Measurements from ENCODE around the gene CACNB2. TPM values are rescaled to one million over a fixed set of nuclear protein-coding genes. Genes with fewer than 3 reads are reported as not detected.
A peak's percentile ranks its signal among the peaks of the same experiment; 100 is the strongest.

The CACNB2 gene
- total and polyA plus RNA-seq, 10 of the 15 experiments (the other 5 are each of a cell fraction or from before 2014, with no cell fraction given), result 0.62 to 8.1 (median 1.2) TPM

GRCh38 chr10:18312374-18313139, 172.3 kb downstream of the CACNB2 start (continued):
- 0 out of 2 replicates have a peak, but pooled peaks have one; percentile 25 for TF ChIP-seq BMI1 (IDR thresholded peaks at IDR 0.05; ENCODE audit: borderline replicate concordance)
- peak; percentile 93 for TF ChIP-seq MEF2A (IDR thresholded peaks at IDR 0.05; ENCODE audit: insufficient read depth, low read depth, low read length)
- TF ChIP-seq PRDM15 (CRISPR knock-in tag; IDR thresholded peaks at IDR 0.05), result no peak
- 0 out of 2 replicates have a peak, but pooled peaks have one; percentile 39 for TF ChIP-seq NR2F1 (conservative IDR thresholded peaks at IDR 0.05)
- no peak for TF ChIP-seq ZNF592 (IDR thresholded peaks at IDR 0.05)
- TF ChIP-seq ZNF24 (IDR thresholded peaks at IDR 0.05), result 0 out of 2 replicates have a peak, but pooled peaks have one; percentile 25
- no peak for TF ChIP-seq IRF3 (IDR thresholded peaks at IDR 0.05)
- TF ChIP-seq IRF5 (IDR thresholded peaks at IDR 0.05; ENCODE audit: borderline replicate concordance), result no peak
- no peak for TF ChIP-seq MXI1 (IDR thresholded peaks at IDR 0.05; ENCODE audit: low read depth, low read length)
- no peak for TF ChIP-seq IKZF1 (conservative IDR thresholded peaks at IDR 0.05)
- TF ChIP-seq MYB (IDR thresholded peaks at IDR 0.05; ENCODE audit: borderline replicate concordance, low read depth, low read length), result no peak
- TF ChIP-seq SPI1 (IDR thresholded peaks at IDR 0.05; ENCODE audit: borderline replicate concordance, insufficient read depth, low read depth, low read length), result no peak
- TF ChIP-seq BCLAF1 (IDR thresholded peaks at IDR 0.05), result 0 out of 2 replicates have a peak, but pooled peaks have one; percentile 33

All from GM12878 (cell line).